HG02884 (cell line): ENCODE measurements around the gene IMMP2L.

ENCODE experiments used
- ATAC-seq: cut with Tn5 transposase; IDR thresholded peaks from one replicate; pipeline ENCODE4 v1.9.1; 2021; ENCODE audit warnings: mild to moderate bottlenecking, moderate library complexity; ENCODE audit not compliant: unreplicated experiment

Gene IMMP2L

GRCh38 chr7:111408724-111409123 is 153.6 kb downstream of the IMMP2L start:
- no peak for ATAC-seq

DNA sequence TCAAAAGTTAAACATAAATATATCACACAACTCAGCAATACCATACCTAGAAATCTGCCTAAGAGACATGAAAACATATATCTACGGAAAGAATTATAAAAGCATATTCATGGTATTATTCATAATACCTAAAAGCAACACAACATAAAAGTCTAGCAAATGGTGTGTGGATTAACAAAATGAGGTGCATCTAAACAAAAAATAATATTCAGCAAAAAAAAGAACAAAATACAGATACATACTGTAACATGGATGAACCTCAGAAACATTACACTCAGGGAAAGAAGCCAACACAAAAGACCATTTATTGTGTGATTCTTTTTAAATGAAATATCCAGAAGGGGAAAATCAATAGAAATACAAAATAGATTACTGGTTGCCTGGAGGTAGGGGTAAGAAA is 155.0 kb downstream of the IMMP2L start:
- ATAC-seq, result no peak

GRCh38 chr7:111405621-111406020 is 156.7 kb downstream of the IMMP2L start:
- no peak for ATAC-seq

DNA sequence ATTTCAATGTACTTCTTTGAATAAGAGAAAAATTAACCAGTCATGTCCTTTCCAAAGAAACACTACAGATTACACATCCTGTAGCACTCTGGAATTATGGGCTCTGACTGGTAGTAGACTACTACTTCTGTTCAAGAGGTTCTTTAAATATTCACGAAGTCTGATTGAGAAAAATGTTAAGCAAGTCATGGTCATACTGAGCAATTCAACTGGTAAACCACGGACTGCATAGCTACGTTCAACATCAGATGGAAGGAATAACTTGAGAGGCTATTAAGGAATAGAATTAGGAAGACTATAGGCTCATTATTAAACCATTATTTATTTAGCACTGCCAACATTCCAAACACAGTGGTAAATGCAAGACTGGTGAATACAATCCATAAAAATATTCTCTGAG is 160.8 kb downstream of the IMMP2L start:
- no peak for ATAC-seq

GRCh38 chr7:111400088-111400487 is 162.2 kb downstream of the IMMP2L start:
- no peak for ATAC-seq

GRCh38 chr7:111394891-111395290 is 167.4 kb downstream of the IMMP2L start:
- no peak for ATAC-seq

GRCh38 chr7:111393011-111393754 is 169.1 kb downstream of the IMMP2L start:
- ATAC-seq, result no peak

DNA sequence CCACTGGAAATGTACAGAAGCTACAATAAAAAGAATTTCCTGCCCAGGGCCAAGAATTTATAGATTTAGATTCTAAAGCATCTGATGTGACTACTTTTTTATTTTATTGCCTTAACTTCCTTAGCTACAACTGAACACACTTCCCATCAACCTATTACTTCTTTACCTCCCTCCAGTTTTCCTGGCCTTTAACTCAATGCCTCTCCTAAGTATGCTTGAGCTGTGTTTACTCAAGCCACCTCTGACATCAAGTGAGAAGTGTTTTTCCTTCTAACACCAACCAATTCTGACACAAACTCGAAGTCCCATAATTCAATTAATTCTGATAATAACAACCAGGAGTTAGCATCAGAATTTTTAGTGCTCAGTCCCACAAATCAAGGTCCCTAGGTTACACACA is 170.0 kb downstream of the IMMP2L start:
- ATAC-seq, result no peak

DNA sequence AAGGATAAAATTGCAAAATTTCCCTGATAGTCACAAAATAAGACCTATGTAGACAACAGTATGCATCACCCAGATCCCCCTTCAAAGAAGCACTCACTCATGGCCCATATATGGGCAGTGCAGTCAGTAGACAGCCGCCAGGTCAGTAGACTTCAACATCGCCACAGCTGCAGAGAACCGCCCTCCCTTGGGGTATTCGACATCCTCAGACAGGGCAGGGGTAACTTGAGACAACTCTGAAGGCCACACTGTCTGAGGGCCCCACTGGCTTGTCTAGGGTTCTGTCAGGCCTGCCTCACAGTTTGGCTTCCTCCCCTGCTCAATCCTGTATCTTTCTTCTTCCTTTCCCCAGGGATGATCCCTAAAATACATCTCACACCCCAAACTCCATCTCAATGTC is 172.3 kb downstream of the IMMP2L start:
- ATAC-seq, result no peak

DNA sequence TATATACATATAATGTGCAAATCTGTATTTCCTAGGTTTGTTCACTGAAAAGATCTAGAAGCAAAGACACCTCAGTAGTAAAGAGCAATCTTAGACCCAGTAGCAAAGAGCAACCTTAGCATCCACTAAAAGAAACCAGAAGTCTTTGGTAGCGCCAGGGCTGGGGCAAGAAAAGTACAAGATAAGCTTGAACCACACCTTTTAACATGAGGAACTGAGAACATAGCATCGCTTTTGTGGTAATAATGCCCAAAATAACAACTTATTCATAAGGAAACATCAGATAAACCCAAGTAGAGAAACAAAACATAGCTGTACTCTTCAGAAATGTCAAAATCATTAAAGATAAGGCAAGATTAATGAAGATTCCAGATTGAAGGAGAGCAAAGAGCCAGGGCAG is 173.4 kb downstream of the IMMP2L start:
- peak; percentile 92 for ATAC-seq

DNA sequence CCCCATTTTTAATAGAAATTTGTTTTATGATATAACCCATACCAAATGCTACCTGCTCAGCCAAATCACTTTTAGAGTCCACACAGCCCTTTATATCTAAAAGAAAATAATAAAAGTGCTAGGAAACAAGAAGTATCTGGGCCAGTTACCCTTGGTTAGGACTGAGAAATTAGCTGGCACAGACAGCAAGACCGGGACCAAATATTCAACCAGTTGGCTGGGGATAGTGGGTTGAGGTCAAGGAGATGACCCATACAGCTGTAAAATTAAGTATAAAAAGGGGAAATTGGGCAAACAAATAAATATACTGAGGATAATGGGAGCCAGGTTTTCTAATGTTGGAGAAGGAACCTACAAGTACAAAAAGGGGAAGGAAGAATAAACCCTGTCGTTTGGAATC is 174.3 kb downstream of the IMMP2L start:
- no peak for ATAC-seq

- no peak for ATAC-seq
Measured at GRCh38 chr7:111384065-111384891, 178.0 kb downstream of the IMMP2L start.

DNA sequence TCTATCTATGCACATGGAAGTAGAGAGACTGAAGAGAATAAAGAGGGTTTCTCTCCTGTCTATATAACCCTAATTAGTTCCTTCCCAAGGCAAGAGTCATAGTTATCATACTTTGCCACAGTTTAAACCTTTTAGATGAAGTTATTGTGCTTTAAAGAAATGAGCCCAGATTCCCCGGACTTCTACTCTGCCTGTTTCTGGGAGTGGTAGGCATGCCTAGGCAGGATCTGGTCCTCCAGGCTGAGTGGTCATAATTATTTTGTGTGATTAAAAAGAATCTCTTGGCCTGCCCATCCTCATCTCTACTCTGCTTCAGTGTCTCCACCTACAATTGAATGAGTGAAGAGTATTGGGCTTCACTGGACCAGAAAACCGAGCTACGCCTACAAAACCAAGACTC is 179.2 kb downstream of the IMMP2L start:
- ATAC-seq, result no peak

DNA sequence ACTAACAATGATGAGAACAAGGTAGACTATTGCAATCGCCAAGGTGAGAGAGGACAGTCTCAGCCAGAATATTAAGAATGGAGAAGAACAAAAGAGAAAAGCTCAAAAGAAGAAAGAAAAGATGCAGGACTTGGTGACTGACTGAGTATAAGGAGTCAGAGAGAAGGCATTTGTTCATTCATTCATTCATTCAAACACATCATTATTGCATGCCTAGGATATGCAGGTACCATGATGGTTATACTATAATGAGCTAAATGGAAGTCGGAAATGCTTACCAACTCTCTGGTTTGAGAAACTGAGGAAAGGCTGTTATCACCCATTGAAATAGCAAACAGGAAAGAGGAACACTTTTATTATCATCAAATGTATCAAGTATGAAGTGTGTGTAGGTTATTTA is 180.7 kb downstream of the IMMP2L start:
- ATAC-seq, result no peak

DNA sequence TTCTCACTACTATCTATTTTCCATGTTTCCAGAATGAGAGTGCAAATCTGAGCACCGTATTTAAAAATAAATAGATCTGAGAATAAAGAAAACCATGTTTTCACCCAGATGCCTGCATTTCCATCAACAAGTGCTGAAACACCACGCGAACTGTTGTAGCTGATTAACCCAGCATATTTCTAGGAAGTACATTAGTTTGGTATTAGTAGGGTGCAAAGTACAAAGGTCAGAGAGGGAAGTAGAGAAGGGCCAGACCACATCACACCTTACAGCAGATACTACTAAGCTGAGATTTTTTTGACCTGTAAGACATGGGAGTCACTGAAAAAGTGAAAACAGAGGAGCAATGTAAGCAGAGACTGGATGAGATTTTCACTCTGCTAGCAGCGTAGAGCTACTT is 181.3 kb downstream of the IMMP2L start:
- ATAC-seq, result no peak

GRCh38 chr7:111374027-111374426 is 188.3 kb downstream of the IMMP2L start:
- ATAC-seq, result no peak

DNA sequence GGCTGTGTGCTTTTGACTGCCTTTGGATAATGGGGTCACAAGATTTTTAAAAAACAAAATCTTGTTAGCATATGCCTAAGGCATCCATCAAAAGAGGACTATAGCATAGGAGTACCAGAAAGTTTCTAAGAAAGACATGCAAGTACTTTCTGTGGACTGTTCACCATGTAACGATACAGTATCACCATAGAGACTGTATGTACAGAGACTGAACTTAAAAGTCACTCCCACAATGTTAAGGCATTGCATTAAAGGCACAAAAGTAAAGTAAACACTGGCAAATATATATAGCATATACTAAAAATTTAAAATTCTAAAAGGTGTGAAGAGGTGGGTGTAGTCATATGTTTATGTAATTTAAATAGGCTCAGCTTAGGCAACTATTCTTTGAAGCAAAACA is 190.9 kb downstream of the IMMP2L start:
- ATAC-seq, result no peak

GRCh38 chr7:111370002-111370401 is 192.3 kb downstream of the IMMP2L start:
- no peak for ATAC-seq

- ATAC-seq, result no peak
Measured at GRCh38 chr7:111368381-111369065, 193.8 kb downstream of the IMMP2L start.

GRCh38 chr7:111364413-111364812 is 197.9 kb downstream of the IMMP2L start:
- ATAC-seq, result no peak

DNA sequence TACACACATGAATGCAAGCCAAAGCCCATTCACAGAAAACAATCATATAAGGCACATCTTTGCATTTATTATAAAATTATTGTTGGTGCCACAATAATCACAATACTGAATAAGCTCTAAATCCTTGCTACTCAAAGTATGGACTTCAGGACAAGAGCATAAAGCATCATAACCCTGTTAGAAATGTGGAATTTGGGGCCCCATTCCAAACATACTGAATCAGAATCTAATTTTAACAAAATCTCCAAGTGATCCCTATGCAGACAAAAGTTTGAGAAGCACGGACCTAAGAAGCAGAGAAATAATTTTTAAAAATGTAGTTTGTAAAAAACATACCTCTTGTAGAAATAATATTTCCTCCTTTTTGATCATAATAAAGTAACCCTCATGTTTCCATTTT is 199.2 kb downstream of the IMMP2L start:
- no peak for ATAC-seq
